ENCODE data around the gene KREMEN1.

Gene KREMEN1

DNA sequence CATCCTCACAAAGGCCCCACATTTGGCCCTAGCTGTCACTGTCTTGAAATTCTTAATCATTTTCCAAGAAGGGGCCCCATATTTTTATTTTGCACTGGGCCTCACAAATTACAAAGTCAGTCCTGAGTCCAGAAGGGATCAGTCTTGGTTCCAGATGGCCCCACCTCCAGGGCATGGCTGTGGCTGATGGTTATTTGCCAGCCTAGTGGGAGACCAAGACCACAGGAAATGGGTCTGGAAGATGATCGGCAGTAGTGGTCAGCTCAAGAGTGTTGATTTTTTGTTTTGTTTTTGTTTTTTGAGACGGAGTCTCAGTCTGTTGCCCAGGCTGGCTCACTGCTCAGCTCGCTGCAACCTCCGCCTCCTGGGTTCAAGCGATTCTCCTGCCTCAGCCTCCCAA is 85.7 kb downstream of the KREMEN1 start:
- TF ChIP-seq POLR2A (IDR thresholded peaks at IDR 0.05; ENCODE audit: low read length) (no peak), GATA1 (IDR thresholded peaks at IDR 0.05; ENCODE audit: low read depth, low read length) (no peak)
- DNase-seq = no peak

DNA sequence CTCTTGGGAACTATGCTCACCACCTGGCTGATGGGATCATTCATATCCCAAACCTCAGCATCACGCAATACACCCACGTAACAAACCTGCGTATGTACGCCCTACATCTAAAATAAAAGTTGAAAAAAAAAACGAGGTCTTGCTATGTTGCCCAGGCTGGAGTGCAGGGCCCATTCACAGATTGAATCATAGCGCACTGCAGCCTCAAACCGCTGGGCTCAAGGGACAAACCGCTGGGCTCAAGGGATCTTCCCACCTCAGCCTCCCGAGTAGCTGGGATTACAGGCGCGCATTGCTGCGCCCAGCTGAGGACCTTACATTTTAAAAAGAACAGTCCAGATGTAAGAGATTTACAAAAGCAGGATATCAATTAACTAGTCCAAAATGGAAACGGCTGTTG is 91.0 kb downstream of the KREMEN1 start:
- DNase-seq = no peak
- TF ChIP-seq POLR2A (IDR thresholded peaks at IDR 0.05; ENCODE audit: low read length) (no peak), GATA1 (IDR thresholded peaks at IDR 0.05; ENCODE audit: low read depth, low read length) (no peak)

DNA sequence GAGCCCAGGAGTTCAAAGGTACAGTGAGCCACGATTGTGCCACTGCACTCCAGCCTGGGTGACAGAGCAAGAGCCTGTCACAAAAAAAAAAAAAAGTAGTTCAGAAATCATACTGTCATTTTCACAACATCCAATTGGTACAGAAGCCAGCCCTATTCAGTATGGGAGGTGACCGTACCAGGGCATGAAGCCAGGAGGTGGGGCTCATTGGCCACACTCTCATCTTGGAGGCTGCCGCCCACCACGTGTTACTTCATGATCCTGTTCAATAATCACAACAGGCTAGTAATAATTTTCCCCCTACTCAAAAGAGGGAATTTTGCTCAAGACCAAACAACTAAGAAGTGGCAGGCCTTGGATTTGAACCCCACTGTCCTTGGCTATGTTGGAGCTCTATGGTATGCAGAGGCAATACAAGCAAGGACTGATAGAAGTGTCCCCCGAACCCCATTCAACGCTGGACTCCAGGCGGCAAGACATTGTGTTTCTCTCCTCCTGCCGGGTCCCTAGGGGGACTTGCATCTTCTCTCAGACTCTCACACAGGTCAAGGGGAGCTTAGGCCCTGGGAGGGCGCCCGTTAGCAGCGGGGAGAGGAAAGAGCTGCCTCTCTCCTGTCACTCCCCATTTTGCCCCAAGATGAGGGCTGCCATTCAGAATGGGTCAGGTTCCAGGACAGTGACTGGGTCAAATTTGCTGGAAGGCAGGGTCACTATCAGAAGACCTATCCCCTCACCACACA is 92.7 kb downstream of the KREMEN1 start:
- peak; percentile 54 to 70 for DNase-seq
- TF ChIP-seq POLR2A (IDR thresholded peaks at IDR 0.05; ENCODE audit: low read length) (no peak), GATA1 (IDR thresholded peaks at IDR 0.05; ENCODE audit: low read depth, low read length) (no peak)

DNA sequence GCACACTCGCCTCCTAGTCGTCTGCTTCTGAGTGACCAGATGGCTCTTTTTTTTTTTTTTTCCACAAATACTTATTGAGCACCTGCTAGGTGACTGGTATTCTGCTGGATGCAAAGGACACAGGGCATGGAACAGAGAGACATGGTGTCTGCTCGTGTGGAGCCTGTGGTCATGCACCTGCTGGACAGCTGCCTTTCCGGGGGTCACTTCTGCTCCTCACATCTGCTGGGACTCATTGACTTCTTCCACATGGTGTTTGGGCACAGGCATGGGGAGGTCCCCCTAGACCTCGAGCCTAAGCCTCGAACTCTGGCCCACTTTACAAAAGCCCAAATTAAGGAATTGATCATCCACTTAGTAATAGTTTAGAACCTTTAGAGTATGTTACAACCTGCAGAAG is 93.3 kb downstream of the KREMEN1 start:
- TF ChIP-seq GATA1 (IDR thresholded peaks at IDR 0.05; ENCODE audit: low read depth, low read length) (no peak), POLR2A (IDR thresholded peaks at IDR 0.05; ENCODE audit: low read length) (no peak)
- no peak for DNase-seq

DNA sequence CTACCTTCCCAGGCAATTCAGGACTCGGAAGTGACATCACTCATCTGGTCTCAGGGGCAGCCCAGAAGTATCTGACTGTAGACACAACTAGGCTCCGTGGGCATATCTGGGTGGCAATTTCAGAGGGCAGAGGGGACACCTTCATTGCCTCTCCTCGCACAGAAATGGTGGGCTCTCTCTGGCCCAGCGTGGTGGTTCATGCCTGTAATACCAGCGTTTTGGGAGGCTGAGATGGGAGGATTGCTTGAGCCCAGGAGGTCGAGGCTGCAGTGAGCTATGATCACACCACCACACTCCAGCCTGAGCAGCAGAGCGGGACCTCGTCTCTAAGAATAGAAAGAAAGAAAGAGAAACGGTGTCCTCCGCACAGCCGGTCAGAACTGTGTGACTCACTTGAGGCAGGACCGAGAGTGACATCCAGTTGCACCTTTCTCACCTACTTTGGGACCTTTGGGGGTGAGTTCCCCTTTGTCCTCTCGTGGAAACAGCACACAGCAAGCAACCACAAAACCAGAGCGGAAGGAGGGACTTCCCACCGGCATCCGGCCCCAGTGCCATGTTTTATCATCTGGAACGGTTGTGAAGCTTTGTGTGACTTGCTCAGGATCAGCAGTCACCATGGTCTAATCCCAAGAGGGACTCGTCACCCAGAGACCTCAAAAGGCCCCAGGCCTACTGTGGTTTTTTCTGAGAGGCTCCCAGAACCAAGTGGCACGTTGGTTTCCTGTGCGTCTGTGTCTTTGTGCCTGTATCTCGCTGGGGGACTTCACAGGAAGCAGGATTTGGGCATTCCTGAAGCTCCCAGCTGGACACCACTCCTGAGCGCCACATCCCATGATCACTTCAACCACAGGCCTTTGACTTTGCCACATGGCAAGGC is 94.4 kb downstream of the KREMEN1 start:
- no peak for TF ChIP-seq POLR2A (IDR thresholded peaks at IDR 0.05; ENCODE audit: low read length)
- TF ChIP-seq GATA1 (IDR thresholded peaks at IDR 0.05; ENCODE audit: low read depth, low read length) = no peak
- DNase-seq = no peak

DNA sequence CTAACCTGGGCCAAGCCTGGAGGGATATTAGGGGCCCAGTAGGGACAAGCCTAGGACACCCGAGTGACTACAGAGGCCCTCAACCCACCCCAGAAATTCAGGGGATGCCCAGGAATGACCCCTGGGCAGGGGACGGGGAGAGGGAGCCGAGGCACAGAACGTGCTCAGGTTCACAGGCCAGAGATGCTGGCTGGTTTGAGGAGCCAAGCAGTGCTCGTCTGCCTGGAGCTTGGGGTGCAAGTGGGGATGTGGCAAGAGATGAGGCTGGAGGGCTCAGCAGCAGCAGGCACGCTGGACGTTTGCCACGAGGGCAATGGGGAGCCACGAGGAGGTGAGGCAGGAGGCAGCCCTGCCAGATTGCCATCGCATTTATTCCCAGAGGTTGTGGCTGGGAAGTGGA is 98.9 kb downstream of the KREMEN1 start:
- TF ChIP-seq POLR2A (IDR thresholded peaks at IDR 0.05; ENCODE audit: low read length) (no peak), GATA1 (IDR thresholded peaks at IDR 0.05; ENCODE audit: low read depth, low read length) (no peak)
- no peak for DNase-seq

DNA sequence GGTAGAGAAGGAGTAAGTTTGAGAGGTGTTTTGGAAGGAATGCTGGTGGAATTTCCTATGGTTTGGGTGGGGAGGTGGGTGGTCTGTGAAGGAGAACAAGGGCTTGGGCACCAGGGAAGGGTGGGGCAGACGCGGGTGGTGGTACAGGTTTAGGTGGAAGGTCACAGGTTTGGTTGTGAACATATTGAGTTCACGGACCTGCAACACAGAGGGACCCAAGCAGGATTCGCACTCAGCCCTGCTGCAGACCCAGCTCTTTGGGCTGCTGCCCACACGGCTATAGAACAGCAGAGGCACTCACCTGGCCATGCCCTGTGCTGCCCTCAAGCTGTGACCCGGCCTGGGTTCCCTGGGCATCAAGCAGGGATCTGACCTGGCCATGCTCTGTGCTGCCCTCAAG is 99.4 kb downstream of the KREMEN1 start:
- no peak for DNase-seq

DNA sequence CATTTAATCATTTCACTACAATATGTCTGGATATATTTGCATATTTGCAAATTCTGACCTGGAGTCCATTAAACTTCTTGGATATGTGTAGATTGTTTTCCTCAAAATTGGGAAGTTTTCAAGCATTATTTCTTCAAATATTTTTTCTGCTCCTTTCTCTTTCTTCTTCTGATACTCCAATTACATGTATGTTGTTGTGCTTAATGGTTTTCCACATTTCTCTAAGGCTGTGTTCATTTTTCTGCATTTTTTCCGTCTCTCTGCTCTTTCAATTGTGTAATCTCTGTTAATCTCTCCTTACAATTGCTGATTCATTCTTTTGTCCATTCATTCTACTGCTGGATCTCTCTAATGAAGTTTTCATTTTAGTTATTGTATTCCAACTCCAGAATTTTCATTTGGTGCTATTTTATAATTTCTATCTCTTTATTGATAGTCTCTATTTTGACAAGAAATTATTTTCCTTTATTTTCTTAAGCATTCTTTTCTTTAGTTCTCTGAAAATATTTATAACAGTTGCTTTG is 102.5 kb downstream of the KREMEN1 start:
- TF ChIP-seq POLR2A (IDR thresholded peaks at IDR 0.05; ENCODE audit: low read length) (no peak), GATA1 (IDR thresholded peaks at IDR 0.05; ENCODE audit: low read depth, low read length) (no peak)
- no peak for DNase-seq

More for the DNA sequence above, 99.4 kb downstream of the KREMEN1 start:
- TF ChIP-seq GATA1 (IDR thresholded peaks at IDR 0.05; ENCODE audit: low read depth, low read length) (no peak), POLR2A (IDR thresholded peaks at IDR 0.05; ENCODE audit: low read length) (no peak)

DNA sequence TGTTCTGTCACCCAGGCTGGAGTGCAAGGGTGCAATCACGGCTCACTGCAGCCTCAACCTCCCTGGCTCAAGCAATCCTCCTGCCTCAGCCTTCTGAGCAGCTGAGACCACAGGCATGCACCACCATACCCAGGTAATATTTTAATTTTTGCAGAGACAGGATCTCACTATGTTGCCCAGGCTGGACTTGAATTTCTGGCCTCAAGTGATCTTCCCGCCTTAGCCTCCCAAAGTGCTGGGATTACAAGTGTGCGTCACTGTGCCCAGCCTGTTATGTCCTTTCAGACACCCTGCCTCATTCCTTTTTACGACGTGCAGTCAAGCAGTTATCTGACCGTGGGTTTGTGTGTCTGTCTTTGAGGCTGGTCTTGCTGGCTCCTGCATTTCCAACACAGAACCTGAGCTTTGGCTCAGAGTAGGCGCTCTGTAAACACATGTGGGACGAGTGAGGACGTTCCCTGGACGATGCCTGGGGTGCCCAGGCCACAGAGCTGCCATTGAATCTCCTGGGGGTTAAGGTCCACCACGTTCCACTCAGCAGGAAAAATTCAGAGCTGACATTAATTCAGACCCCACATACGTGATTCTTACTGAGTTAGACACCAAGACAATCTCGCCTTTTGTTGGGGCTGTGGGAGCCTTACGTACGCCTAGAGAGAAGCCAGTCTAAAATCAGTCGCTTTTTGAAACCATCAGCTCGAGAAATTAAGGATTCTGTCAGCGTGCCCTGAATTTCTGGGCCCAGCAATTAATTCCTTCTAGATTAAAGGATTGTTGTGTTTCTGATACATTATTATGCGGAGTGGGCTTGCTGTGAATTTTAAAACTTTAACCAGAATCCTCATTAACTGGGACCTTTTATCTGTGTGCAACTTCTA is 111.4 kb downstream of the KREMEN1 start:
- no peak for DNase-seq
- TF ChIP-seq GATA1 (IDR thresholded peaks at IDR 0.05; ENCODE audit: low read depth, low read length) (no peak), POLR2A (IDR thresholded peaks at IDR 0.05; ENCODE audit: low read length) (no peak)

DNA sequence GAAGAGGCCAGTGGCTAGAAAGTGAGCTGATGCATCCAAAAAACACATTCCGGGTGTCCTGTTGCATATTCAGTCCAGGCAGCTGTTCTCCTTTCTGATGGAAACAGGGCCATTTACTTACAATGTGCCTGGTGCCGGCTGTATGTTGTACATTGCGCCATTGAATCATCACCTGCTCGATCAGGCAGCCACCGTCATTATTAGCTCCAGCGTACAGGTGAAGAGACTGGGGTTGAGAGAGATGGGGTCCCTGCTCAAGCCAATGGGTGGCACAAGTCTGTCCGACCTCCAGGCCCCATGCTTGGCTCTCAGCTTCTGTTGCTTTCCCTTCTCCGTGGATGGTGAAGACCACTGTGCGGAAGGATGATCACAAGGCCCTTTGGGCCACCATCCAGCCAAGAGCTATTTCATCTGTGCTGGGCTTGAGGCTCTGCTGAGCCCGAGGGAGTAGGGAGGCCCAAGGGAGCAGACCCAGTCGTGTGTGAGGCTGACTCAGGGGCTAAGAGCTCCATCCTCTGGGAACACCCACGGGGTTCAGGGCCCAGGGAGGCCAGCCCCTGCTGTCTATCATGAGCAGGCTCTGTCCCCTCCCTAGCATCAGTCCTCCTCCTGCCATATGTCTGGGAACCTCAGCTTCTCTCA is 112.1 kb downstream of the KREMEN1 start:
- no peak for DNase-seq
- TF ChIP-seq GATA1 (IDR thresholded peaks at IDR 0.05; ENCODE audit: low read depth, low read length) (no peak), POLR2A (IDR thresholded peaks at IDR 0.05; ENCODE audit: low read length) (peak; percentile 9)

DNA sequence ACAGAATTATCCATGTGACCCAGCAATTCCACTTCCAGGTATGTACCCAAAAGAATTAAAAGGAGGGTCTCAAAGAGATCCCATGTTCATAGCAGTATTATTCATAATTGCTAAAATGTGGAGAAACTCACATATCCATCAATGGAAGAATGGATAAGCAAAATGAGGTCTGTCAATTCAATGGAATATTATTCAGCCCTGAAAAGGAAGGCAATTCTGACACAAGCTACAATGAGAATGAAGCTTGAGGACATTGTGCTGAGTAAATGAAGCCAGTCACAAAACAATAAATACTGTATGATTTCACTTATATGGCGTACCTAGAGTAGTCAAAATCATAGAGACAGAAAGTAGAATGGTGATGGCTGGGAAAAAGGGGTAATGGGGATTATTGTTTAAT is 113.5 kb downstream of the KREMEN1 start:
- no peak for TF ChIP-seq POLR2A (IDR thresholded peaks at IDR 0.05; ENCODE audit: low read length)
- no peak for DNase-seq

DNA sequence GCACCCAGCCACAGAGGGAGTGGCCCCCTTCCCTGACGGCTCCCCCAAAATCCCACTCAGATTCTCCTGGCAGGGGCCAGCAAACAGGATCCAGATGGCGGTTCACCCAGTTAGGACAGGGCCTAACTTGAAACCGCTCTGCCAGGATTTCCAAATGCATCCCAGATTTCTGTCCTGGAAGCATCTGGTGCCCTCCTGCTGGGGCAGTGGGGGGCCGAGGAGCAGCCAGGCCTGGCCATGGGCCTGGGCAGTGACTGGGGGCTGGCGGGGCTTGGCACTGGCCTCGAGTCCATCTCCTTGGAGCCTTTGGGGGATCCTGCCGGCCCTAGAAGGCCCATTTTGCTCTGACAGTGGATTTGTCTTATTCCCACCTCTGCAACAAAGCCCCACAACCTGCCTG is 115.0 kb downstream of the KREMEN1 start:
- no peak for DNase-seq
- TF ChIP-seq POLR2A (IDR thresholded peaks at IDR 0.05; ENCODE audit: low read length) = no peak
- TF ChIP-seq GATA1 (IDR thresholded peaks at IDR 0.05; ENCODE audit: low read depth, low read length) = no peak

DNA sequence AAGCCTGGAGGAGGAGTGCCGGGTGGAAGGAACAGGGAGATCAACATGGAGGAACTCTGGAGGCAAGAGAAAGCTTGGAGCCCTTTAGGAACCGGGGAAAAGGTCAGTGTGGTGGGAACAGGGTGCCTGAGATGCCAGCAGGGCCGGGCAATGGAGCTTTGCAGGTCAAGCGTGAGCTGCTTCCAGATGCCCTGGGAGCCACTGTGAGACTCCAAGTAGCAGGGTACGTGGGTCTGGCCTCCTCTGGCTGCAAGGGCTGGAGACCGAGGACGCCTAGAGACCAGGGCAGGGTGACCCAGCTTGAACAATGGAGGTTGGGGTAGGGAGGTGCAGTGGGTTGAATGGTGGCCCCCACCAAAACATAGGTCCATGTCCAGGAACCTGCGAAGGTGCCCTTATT is 117.2 kb downstream of the KREMEN1 start:
- DNase-seq = no peak
- TF ChIP-seq GATA1 (IDR thresholded peaks at IDR 0.05; ENCODE audit: low read depth, low read length) = no peak
- no peak for TF ChIP-seq POLR2A (IDR thresholded peaks at IDR 0.05; ENCODE audit: low read length)

All from erythroblast (primary cell).